Skeletal muscle cell (primary cell): ENCODE measurements around the gene SPATA46.
A peak's percentile ranks its signal among the peaks of the same experiment; 100 is the strongest.
"Not testable (repeated sequence)": the region's sequence is repeated elsewhere in the genome, so short reads cannot be mapped to it uniquely, and the experiment has no call there.

Source experiments
- DNase-seq: peaks from one replicate; pipeline ENCODE4 v3.0.0-alpha.2; 2010; ENCODE audit warnings: low read depth
- H3K4me3 ChIP-seq: 2 replicates; pipeline ENCODE4 v1.5.1; 2011; ENCODE audit warnings: low read depth, mild to moderate bottlenecking, control low read depth, low read length, moderate library complexity

Gene SPATA46, protein sequence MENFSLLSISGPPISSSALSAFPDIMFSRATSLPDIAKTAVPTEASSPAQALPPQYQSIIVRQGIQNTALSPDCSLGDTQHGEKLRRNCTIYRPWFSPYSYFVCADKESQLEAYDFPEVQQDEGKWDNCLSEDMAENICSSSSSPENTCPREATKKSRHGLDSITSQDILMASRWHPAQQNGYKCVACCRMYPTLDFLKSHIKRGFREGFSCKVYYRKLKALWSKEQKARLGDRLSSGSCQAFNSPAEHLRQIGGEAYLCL

DNA sequence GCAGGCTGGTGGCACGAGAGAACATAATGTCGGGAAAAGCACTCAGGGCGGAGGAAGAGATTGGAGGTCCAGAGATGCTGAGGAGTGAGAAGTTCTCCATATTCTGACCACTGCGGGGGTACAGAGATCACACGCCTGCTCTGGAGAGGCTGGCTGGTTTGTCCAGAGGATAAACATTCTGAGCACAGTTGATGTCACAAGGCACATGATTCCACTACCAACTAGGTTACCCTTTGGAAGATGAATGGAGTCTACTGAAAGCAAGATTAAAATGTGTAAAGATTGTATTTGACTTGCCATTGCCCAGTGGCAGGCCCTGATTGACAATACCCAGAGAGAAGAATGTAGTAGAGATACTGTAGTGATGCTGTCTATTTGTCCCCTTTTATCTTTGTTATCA is at the start of gene SPATA46:
SPATA46 (minus strand) TSS at position 164 of the 400 bp plus-strand sequence; CDS start at position 100, 64 bp downstream.
- DNase-seq = no peak
- no peak within 1 kb of the TSS for H3K4me3 ChIP-seq

DNA sequence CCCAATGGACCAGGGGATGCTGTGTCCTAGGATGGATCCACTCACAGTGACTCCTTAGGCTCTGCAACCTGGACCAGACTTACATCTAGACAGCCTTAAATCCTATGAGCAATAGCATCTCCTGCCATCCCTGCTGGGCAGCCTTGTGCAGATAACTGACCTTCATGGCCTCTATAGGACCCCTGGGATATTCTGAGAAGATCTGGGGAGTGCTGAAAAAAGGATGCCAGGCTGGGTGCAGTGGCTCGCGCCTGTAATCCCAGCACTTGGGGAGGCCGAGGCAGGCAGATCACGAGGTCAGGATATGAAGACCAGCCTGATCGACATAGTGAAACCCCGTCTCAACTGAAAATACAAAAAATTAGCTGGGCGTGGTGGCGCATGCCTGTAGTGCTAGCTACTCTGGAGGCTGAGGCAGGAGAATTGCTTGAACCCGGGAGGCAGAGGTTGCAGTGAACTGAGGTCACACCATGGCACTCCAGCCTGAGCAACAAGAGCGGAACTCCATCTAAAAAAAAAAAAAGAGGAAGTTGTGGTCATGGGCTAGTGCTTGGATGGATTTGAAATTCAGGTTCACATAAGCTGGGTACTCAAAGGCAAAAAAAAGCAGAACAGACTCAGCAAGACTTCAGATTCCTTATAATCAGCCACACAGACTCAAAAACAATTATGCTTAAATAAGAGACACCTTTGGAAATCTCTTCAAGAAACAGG is 46.2 kb upstream of the SPATA46 start:
- no peak for DNase-seq
- no peak overlapping the region for H3K4me3 ChIP-seq

DNA sequence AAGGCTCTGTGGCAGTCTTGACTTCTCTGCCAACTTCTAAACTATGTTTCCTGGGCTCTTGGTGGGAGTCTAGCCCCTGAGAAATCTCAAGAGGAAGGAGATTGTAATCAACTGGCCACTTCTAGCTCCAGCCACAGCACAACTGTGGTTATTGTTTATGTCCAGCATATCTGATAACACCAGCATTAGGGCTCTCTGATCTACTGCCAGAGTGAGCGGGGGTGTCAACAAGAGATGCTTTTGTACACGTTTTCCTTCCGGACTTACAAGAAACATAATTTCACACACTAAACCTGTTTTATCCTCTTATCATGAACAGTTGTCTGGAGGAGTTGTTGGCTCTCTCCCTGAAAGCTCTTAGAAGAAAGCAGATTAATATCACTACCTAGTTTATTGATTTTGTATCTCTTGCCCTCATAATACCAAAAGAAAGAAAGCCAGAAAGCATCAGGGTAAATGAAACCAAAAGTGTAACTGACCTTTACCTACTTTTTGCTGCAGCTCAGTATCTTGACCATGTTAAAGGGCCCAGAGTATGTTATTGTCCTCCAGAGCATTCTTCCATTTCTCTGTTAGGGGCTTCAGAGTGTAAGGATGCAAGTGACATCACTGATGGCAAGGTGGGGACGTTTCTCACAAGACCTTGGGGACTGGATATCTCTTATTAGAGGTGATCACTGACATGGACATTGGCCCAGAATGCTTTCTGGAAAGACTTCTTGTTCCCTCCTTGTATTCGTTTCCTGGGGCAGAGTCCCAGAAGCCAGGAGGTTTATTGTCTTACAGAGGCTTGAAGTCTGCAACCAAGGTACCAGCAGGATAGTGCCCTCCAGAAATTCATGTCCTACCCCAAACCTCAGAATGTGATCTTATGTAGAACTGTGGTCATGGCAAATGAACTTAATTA is 44.9 kb upstream of the SPATA46 start:
- H3K4me3 ChIP-seq = no peak overlapping the region
- DNase-seq = no peak

DNA sequence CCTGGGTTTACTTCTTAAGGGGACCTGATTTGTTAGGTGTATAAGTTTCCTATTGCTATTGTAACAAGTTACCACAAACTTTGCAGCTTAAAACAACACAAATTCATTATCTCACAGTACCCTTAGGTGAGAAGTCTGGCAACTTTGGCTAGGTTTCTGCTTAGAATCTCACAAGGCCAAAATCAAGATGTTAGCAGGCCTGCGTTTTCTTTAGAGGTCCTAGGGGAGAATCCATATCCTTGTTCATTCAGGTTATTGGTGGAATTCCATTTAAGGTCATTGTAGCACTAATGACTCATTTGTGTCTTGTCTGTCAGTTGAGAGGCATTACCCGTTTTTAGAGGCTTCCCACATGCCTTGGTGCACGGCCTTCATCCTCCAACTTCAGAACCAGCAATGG is 43.5 kb upstream of the SPATA46 start:
- no peak overlapping the region for H3K4me3 ChIP-seq
- DNase-seq = no peak

DNA sequence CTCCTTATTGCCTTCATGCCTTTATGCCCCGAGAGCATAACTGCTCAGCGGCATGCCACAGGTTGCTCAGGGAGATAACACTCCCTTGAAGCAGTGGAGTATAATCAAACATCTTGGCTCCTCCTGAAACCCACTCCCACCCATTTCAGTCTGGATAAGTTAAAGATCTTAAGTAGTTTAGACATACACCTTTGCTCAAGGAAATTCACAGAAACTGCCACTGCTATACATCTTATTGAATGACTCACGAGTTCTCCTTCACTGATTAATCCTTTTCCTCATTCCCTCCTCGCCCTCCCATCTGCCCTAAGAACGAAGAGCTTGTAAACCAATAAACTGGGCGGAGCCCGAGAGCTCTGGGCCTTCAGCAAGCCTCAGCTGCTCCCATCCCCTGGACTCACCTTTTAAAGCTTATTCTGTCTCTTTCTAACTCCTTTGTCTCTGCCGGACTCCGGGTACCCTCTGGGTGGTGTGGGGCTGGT is 42.8 kb upstream of the SPATA46 start:
- not testable (repeated sequence) for DNase-seq, H3K4me3 ChIP-seq

DNA sequence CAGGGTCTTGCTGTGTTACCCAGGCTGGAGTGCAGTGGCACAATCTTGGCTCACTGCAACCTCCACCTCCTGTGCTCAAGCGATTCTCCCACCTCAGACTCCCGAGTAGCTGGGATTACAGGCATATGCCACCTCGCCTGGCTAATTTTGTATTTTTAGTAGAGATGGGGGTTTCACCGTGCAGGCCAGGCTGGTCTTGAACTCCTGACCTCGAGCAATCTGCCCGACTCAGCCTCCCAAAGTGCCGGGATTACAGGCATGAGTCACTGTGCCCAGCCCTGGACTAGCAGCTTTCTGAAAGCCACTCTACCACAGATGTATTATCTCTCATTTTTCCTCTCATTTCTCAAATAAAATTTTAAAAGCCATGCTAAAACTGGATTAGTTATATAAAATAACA is 41.9 kb upstream of the SPATA46 start:
- DNase-seq, H3K4me3 ChIP-seq: not testable (repeated sequence)

DNA sequence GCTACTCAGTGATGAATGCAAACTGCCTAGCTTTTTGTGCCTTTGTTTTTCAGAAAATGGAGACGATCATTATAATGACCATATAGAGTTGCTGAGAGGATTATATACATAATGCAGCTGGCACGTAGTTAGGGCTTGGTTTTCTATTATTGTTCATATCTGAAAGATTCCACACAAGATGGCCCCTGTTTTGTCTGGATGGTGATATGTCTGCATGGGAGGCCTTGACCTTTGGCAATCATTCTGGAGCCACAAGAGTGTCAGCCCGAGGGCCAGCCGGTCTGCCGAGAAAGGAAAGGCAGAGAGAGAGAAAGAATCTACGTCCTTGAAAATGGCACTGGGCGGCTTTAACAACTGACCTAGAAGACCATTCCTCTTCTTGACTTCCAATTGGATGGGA is 41.0 kb upstream of the SPATA46 start:
- no peak for DNase-seq
- H3K4me3 ChIP-seq = no peak overlapping the region

DNA sequence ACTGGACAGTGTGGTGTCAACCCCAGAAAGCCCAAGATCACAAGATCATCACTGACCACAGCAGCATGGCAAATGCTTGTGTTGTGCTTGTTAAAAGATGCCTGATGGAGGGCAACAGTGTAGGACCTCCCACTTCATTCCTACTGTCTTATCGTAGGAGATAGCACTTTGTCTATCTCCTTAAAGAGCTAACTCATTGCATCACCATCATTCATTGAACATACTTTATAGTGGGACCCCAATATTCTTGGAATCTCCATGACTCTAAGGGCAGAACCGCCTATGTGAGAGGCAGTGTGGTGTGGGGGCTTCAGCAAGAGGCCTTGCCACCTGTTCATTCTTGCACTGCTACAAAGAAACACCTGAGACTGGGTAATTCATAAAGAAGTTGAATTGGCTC is 40.3 kb upstream of the SPATA46 start:
- no peak overlapping the region for H3K4me3 ChIP-seq

DNA sequence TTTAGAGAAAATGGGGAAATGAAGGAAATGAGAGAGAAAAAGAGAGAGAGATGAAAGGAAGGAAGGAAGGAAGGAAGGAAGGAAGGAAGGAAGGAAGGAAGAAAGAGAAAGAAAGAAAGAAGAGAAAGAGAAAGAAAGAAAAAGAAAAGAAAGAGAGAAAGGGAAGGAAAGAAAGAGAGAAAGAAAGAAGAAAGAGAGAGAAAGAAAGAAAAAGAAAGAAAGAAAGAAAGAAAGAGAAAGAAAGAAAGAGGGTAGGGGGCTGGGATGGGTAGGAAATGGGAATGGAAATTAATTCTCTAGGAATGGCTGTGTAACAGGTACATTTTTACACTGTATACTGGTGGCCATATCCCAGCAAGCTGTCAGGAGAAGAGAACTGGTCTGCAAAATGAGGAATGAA is 39.6 kb upstream of the SPATA46 start:
- DNase-seq = no peak

More for the DNA sequence above, 40.3 kb upstream of the SPATA46 start:
- no peak for DNase-seq

DNA sequence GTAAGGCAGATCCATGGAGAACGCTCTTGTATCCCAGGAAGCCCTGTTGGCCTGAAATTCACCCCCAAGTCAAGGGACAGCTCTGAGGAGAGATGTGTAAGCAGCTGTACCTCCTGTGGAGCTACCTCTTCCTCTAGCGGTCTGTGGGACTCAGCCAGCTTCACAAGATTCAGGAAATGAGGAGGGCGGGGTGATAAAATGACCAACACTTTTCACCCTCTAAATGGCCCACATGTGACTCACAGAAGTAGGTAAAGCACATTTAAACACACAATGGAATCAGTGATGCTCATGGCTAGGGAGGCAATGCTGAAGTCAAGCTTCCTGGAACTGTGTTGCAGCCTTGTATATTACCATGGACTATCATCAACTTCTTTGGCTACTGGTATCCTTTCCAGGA is 35.3 kb upstream of the SPATA46 start, which contains the start of gene SH2D1B:
SH2D1B (minus strand) TSS at position 135 of the 400 bp plus-strand sequence; CDS start at position 15, 120 bp downstream.
- DNase-seq = no peak
- no peak within 1 kb of the TSS for H3K4me3 ChIP-seq

More for the DNA sequence above, 39.6 kb upstream of the SPATA46 start:
- no peak overlapping the region for H3K4me3 ChIP-seq

DNA sequence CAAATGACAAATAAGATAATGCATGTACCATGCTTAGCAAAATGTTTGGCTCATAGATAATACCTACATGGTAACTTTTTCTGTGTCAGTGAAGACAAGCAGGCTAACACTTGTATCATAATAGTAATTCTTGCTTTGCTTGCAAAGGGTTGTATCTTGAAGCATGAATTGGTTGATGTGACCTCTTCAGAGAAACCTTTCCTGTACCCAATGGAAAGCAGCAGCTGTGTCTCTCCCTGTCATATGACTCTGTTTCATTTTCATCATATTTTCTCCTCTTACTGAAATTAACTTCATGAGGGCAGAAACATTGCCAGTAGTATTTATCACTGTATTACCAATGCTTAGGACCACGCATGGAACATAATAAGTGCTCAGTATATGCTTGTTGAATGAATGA is 30.9 kb upstream of the SPATA46 start:
- no peak for DNase-seq
- no peak overlapping the region for H3K4me3 ChIP-seq

DNA sequence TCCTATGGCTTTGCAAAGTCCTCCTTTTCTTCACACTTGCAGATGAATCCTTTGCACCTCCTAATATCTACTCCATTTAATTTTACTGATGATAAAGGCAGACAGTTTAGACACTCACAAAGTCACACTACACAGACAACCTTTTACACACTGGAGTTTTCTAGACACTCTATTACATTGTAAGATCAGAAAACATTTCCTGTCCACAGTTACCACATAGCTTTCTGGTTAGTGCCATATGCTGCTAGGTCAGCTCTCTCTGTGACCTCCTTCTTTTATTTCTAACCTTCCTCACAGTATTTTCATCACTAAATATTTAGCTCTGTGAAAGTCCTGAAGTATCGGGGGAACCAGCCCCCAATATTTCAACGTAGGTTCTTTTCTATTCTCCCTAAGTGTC is 30.2 kb upstream of the SPATA46 start:
- H3K4me3 ChIP-seq = no peak overlapping the region
- DNase-seq = no peak

DNA sequence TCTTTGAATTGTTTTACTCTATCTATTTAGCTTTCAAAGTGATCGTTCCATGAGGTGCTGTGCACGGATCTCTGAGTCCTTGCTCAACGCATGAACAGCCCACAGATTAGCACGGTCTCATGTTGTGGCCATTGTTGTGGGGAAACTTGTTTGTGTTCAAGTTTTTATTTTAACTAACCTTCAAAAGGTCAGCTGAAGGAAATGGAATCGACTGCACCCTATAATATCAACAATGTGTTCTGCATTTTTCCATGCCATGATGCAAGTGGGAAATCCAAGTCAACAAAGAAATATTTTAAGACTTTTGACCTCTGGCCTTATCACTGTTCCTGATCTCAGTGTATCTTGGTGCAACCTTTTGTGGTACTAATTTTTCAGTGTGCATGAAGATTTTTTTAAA is 29.1 kb upstream of the SPATA46 start:
- no peak overlapping the region for H3K4me3 ChIP-seq
- DNase-seq = no peak

DNA sequence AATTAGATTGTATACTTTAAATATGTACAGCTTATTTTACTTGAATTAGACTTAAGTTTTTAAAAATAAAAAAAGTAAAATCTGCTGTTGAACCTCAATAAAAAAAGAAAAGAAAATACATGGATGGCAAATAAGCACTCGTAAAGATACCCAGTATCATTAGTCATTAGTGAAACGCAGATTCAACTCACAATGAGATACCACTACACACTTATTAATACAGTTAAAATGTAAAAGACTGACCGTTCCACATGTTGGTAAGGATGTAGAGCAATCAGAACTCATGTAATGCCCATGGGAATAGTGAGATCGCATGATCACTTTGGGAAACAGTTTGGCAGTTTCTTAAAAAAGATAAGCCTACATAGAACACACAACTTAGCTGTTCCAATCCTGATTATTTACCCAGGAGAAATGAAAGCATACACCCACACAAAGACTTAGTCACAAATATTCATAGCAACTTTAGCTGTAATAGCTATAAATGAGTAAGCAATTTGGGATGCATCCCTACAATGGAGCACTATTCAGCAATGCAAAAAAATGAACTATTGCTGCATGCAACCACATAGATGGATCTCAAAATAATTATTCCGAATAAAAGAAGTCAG is 28.0 kb upstream of the SPATA46 start:
- no peak overlapping the region for H3K4me3 ChIP-seq
- peak; percentile 62 for DNase-seq

DNA sequence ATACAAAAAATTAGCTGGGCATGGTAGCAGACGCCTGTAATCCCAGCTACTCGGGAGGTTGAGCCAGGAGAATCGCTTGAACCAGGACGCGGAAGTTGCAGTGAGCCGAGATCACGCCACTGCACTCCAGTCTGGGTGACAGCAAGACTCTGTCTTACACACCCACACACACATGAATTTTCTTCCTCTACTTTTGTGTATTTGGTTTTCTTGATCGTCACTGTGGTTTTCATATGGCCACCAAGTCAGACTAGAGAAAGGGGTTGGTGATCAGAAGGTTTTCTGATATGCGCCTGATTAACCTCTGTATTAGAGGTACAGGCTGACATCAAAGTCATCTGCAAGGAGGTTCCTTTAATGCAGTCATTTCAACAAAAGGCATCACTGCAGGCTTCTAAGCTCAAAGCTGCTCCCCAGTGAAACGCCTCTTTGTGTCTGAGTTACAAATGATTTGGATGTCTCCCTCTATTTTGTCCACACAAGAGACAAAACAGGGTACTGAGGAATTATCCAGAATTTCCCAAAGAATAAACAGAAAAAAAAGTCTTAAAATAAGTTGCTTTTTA is 24.2 kb upstream of the SPATA46 start:
- no peak for DNase-seq
- no peak overlapping the region for H3K4me3 ChIP-seq

DNA sequence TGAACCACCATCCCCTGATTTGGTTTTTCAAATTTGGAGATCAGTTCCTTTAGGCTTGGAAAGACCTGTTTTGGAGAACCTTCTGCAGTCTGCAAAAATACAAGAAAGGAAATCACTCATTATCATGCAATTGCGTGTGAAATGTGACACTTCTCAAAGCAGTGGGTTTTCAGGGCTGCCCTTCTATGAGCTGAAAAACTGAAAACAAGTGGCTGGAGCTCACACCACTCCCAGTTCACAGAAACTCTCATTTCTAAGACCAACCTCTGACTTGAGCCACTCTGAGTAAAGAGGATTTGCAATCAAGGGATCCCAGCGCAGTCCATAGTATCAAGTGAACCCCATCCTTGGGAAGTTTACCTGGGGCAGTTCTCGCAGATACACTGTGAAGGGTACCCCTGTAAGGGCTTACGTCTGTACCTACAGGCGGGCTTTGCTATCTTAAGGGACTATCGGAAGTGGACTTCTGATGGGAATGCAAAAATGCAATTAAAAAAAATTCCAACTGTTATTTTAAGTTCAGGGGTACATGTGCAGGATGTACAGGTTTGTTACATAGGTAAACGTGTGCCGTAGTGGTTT is 22.4 kb upstream of the SPATA46 start:
- H3K4me3 ChIP-seq = no peak overlapping the region
- no peak for DNase-seq

DNA sequence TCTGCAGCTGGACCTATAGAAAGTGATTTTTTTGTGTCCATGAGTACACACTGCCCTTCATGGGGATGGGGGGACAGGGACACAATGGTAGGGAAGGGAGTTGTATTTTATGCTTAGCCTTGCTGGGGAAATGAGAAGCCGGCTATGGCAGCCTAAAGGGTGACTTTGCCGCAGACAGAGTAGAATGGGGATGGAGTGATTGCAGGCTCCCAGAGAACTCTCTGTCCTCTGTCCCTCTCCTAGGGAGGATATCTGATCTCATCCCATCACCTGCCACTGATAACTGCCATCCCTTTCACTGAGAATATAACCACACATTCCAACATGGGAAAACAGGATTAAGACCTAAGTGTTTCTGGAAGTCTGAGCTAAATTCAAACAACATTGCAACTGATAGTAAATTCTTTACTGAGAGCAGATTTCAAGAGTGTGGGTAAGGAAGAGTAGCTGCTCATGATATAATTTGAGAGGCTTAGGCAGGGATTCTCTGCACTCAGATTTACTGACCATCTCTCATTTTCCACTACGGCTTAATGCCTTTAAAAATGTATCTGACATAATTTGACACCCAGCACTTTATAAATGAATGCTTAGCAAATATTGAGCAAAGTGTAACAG is 21.4 kb upstream of the SPATA46 start:
- DNase-seq = no peak
- no peak overlapping the region for H3K4me3 ChIP-seq

DNA sequence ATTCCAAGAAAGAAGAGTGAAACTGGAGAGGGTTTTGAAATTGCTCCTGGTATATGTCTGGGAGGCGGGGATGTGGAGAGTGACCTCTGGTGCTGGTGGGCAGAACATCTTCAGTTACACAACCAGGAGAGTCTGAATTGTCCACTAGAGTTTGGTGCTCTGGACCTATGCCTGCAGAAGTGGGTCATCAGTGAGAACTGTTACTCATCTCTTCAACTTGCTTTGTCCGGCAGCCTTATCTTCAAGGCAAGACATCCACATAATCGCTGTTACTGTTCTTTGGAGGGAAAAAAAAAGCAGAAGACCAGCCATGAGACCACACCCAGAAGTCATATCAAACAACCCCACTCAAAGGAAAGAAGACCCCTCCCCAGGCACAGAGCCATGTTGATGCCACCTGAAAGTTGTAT is 20.4 kb upstream of the SPATA46 start:
- peak; percentile 23 for DNase-seq
- no peak overlapping the region for H3K4me3 ChIP-seq
